Mesendoderm (in vitro differentiated cells): ENCODE measurements around the gene ALOX5.
"Not testable (repeated sequence)": the region's sequence is repeated elsewhere in the genome, so short reads cannot be mapped to it uniquely, and the experiment has no call there.

Experiments used
- DNase-seq: peaks from one replicate; pipeline ENCODE4 v3.0.0; 2013
- H2AK5ac ChIP-seq: 2 replicates; pipeline ENCODE4 v1.6.1; 2013; ENCODE audit warnings: low read length, inconsistent platforms
- H2BK120ac ChIP-seq: 2 replicates; pipeline ENCODE4 v1.6.1; 2013; ENCODE audit warnings: low read depth, mild to moderate bottlenecking, low read length, moderate library complexity, mixed read lengths
- H2BK15ac ChIP-seq: replicated peaks from 2 replicates; pipeline ENCODE4 v1.6.1; 2013; ENCODE audit warnings: low read depth, mild to moderate bottlenecking, moderate library complexity
- H2BK5ac ChIP-seq: 2 replicates; pipeline ENCODE4 v1.6.1; 2013; ENCODE audit warnings: low read length, inconsistent platforms
- H3K18ac ChIP-seq: 2 replicates; pipeline ENCODE4 v1.6.1; 2013; ENCODE audit warnings: mild to moderate bottlenecking, low read length, mixed read lengths
- H3K23ac ChIP-seq: one replicate; pipeline ENCODE4 v1.6.1; 2013; ENCODE audit warnings: low read length
- H3K27ac ChIP-seq: 2 replicates; pipeline ENCODE4 v1.5.1; 2013; ENCODE audit warnings: low read depth, mild to moderate bottlenecking, inconsistent platforms, low read length, moderate library complexity
- H3K27me3 ChIP-seq: 2 replicates; pipeline ENCODE4 v1.6.1; 2013; ENCODE audit warnings: low read length, control low read depth, mild to moderate bottlenecking, inconsistent platforms; ENCODE audit not compliant: insufficient read depth, poor library complexity
- H3K36me3 ChIP-seq: 2 replicates; pipeline ENCODE4 v1.6.1; 2013; ENCODE audit warnings: low read length, inconsistent platforms; ENCODE audit not compliant: control insufficient read depth, insufficient read depth
- H3K4ac ChIP-seq: one replicate; pipeline ENCODE4 v1.6.1; 2013; ENCODE audit warnings: low read depth, mild to moderate bottlenecking, low read length, moderate library complexity
- H3K4me1 ChIP-seq: 2 replicates; pipeline ENCODE4 v1.6.1; 2013; ENCODE audit warnings: low read depth, low read length, inconsistent platforms; ENCODE audit not compliant: control insufficient read depth
- H3K4me2 ChIP-seq: 2 replicates; pipeline ENCODE4 v1.6.1; 2013; ENCODE audit warnings: low read length
- H3K4me3 ChIP-seq: 2 replicates; pipeline ENCODE4 v1.5.1; 2013; ENCODE audit warnings: mild to moderate bottlenecking, low read length
- H3K56ac ChIP-seq: one replicate; pipeline ENCODE4 v1.6.1; 2013; ENCODE audit warnings: low read length
- H3K79me1 ChIP-seq: 2 replicates; pipeline ENCODE4 v1.6.1; 2013; ENCODE audit warnings: low read length, inconsistent platforms
- H3K79me2 ChIP-seq: 2 replicates; pipeline ENCODE4 v1.6.1; 2013; ENCODE audit warnings: mild to moderate bottlenecking, low read length; ENCODE audit not compliant: control insufficient read depth, insufficient read depth
- H3K9ac ChIP-seq: 2 replicates; pipeline ENCODE4 v1.6.1; 2013; ENCODE audit warnings: low read length, inconsistent platforms
- H4K5ac ChIP-seq: one replicate; pipeline ENCODE4 v1.6.1; 2013; ENCODE audit warnings: low read length
- H4K8ac ChIP-seq: one replicate; pipeline ENCODE4 v1.6.1; 2013; ENCODE audit warnings: low read depth, mild to moderate bottlenecking, control low read depth, low read length, moderate library complexity
- WGBS: extraction: QIAGEN DNeasy Blood & Tissue Kit; methylation state at CpG from one replicate; pipeline ENCODE4 v1.1.7; 2013; ENCODE audit warnings: low lambda C conversion rate, missing lambda C conversion rate; ENCODE audit not compliant: insufficient coverage; ENCODE audit errors: extremely low coverage; 5-methylcytosine and 5-hydroxymethylcytosine counted together

Gene ALOX5

GRCh38 chr10:45358961-45359360 lies 15.1 kb upstream of the ALOX5 start:
- H3K79me2 ChIP-seq, H3K4ac ChIP-seq, H2BK5ac ChIP-seq, H3K4me3 ChIP-seq, H3K4me2 ChIP-seq, H4K8ac ChIP-seq, H3K79me1 ChIP-seq, H2AK5ac ChIP-seq, DNase-seq, H3K23ac ChIP-seq, H3K27ac ChIP-seq, H3K36me3 ChIP-seq, H3K27me3 ChIP-seq, H2BK120ac ChIP-seq, H3K4me1 ChIP-seq, H3K18ac ChIP-seq, H4K5ac ChIP-seq, H2BK15ac ChIP-seq, H3K9ac ChIP-seq: not testable (repeated sequence)
- no CpG with 5 or more reads among the region's 7 CpGs for WGBS
- H3K56ac ChIP-seq: peak overlapping the region; percentile 25

DNA sequence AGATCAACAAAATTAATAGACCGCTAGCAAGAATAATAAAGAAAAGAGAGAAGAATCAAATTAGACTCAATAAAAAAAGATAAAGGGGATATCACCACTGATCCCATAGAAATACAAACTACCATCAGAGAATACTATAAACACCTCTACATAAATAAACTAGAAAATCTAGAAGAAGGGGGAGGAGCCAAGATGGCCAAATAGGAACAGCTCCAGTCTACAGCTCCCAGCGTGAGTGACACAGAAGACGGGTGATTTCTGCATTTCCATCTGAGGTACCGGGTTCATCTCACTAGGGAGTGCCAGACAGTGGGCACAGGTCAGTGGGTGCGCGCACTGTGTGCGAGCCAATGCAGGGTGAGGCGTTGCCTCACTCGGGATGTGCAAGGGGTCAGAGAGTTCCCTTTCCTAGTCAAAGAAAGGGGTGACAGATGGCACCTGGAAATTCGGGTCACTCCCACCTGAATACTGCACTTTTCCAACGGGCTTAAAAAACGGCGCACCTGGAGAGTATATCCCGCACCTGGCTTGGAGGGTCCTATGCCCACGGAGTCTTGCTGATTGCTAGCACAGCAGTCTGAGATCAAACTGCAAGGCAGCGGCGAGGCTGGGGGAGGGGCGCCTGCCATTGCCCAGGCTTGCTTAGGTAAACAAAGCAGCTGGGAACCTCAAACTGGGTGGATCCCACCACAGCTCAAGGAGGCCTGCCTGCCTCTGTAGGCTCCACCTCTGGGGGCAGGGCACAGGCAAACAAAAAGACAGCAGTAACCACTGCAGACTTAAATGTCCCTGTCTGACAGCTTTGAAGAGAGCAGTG lies 11.8 kb upstream of the ALOX5 start:
- not testable (repeated sequence) for H3K27me3 ChIP-seq, H2BK120ac ChIP-seq, H4K5ac ChIP-seq, H4K8ac ChIP-seq, H3K79me2 ChIP-seq, H2BK15ac ChIP-seq, H3K23ac ChIP-seq, H2BK5ac ChIP-seq, H3K4me3 ChIP-seq, H3K36me3 ChIP-seq, H3K79me1 ChIP-seq, H3K27ac ChIP-seq, H3K4me1 ChIP-seq, H3K18ac ChIP-seq, H2AK5ac ChIP-seq, H3K4ac ChIP-seq
- H3K4me2 ChIP-seq: peak overlapping the region; percentile 42
- H3K9ac ChIP-seq: peak overlapping the region; percentile 29
- no CpG with 5 or more reads among the region's 18 CpGs for WGBS
- peak; percentile 67 for DNase-seq
- peak overlapping the region; percentile 56 for H3K56ac ChIP-seq

- not testable (repeated sequence) for H3K27me3 ChIP-seq, H3K23ac ChIP-seq
- no CpG with 5 or more reads among the region's 3 CpGs for WGBS
Observed at GRCh38 chr10:45367643-45368042, 6.4 kb upstream of the ALOX5 start.

DNA sequence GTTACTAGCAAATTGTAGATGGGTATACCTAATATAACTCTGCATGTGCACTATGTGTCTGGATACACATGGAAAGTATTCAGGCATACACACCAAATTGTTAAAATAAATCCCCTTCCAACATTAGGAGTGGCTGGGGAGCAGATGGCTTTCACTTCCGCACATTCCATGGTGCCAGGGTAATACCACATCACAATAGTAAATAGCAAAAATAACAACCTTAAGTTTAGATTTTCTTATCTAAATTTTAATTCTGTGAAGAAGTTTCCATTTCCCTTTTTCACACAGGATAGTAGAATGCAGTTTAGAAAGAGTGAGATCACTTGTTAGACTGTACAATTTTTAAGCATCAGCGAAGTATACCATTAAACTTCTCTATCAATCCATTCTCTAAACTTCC lies 5.8 kb upstream of the ALOX5 start:
- WGBS: no CpG with 5 or more reads among the region's 2 CpGs
- H3K27ac ChIP-seq: no peak overlapping the region
- no peak overlapping the region for H3K4ac ChIP-seq
- H3K79me2 ChIP-seq: no peaks in the 10 kb centered on the region
- H2AK5ac ChIP-seq: no peak overlapping the region
- DNase-seq: no peak
- H3K4me1 ChIP-seq: no peaks in the 10 kb centered on the region
- no peak overlapping the region for H3K4me2 ChIP-seq
- no peaks in the 10 kb centered on the region for H3K79me1 ChIP-seq
- H3K23ac ChIP-seq: no peak overlapping the region
- H3K4me3 ChIP-seq: no peak overlapping the region
- no peak overlapping the region for H4K8ac ChIP-seq
- no peak overlapping the region for H3K18ac ChIP-seq
- no peak overlapping the region for H2BK15ac ChIP-seq
- no peaks in the 10 kb centered on the region for H3K36me3 ChIP-seq
- no peak overlapping the region for H2BK5ac ChIP-seq
- H3K9ac ChIP-seq: no peak overlapping the region
- no peak overlapping the region for H2BK120ac ChIP-seq
- H3K27me3 ChIP-seq: peaks cover 3% of the 10 kb centered on the region
- no peak overlapping the region for H4K5ac ChIP-seq
- H3K56ac ChIP-seq: no peak overlapping the region

More at GRCh38 chr10:45367643-45368042, 6.4 kb upstream of the ALOX5 start:
- H2BK5ac ChIP-seq, H3K79me1 ChIP-seq, H2BK120ac ChIP-seq, H3K36me3 ChIP-seq, H3K27ac ChIP-seq, H4K8ac ChIP-seq, H3K4ac ChIP-seq, H3K4me3 ChIP-seq, H3K4me1 ChIP-seq, H3K79me2 ChIP-seq, H3K56ac ChIP-seq, H4K5ac ChIP-seq, H2AK5ac ChIP-seq, H3K9ac ChIP-seq, H3K4me2 ChIP-seq, H2BK15ac ChIP-seq, H3K18ac ChIP-seq, DNase-seq: not testable (repeated sequence)

- Histone ChIP-seq H3K4me2 (no peak overlapping the region), H3K9ac (no peak overlapping the region), H3K4me1 (no peaks in the 10 kb centered on the region), H3K79me2 (no peaks in the 10 kb centered on the region), H4K5ac (no peak overlapping the region), H4K8ac (no peak overlapping the region), H3K79me1 (no peaks in the 10 kb centered on the region), H3K56ac (no peak overlapping the region), H3K23ac (no peak overlapping the region), H3K36me3 (no peaks in the 10 kb centered on the region), H3K4ac (no peak overlapping the region), H3K27me3 (peaks cover 3% of the 10 kb centered on the region), H3K4me3 (no peak overlapping the region), H2BK120ac (no peak overlapping the region), H2BK15ac (no peak overlapping the region), H2BK5ac (no peak overlapping the region), H3K18ac (no peak overlapping the region), H3K27ac (no peak overlapping the region), H2AK5ac (no peak overlapping the region)
- DNase-seq: no peak
- no CpG with 5 or more reads among the region's 6 CpGs for WGBS
Observed at GRCh38 chr10:45370202-45370955, 3.6 kb upstream of the ALOX5 start.
